ENCODE data around the gene APOLD1. TPM values are rescaled to one million over a fixed set of nuclear protein-coding genes. Genes with fewer than 3 reads are reported as not detected.

APOLD1 gene
- polyA plus RNA-seq, 1 experiment: 7.2 TPM

- no peak overlapping the region for H3K4me3 ChIP-seq (ENCODE audit: low read depth, low read length)
- no peaks in the 10 kb centered on the region for H3K36me3 ChIP-seq (ENCODE audit: control insufficient read depth, insufficient read depth, low read length)
- no peak for TF ChIP-seq CTCF (IDR thresholded peaks at IDR 0.05; ENCODE audit: insufficient read depth, low read depth, low read length)
- DNase-seq (ENCODE audit: low read depth): no peak
- no peaks in the 10 kb centered on the region for H3K27me3 ChIP-seq (ENCODE audit: control insufficient read depth, insufficient read depth, low read length)
- ChIA-PET POLR2A (no interaction called here), CTCF (interaction anchor here (2.5 kb wide), 1 partner anchor 12 kb away, joined by 9 read pairs; no protein-coding TSS in a partner anchor)
Measured at GRCh38 chr12:12776261-12776660, 9.2 kb upstream of the APOLD1 start.

GRCh38 chr12:12777092-12777491, 8.4 kb upstream of the APOLD1 start:
- H3K4me3 ChIP-seq (ENCODE audit: low read depth, low read length): no peak overlapping the region
- ChIA-PET POLR2A (no interaction called here), CTCF (interaction anchor here (2.5 kb wide), 1 partner anchor 11 kb away, joined by 9 read pairs; no protein-coding TSS in a partner anchor)
- TF ChIP-seq CTCF (IDR thresholded peaks at IDR 0.05; ENCODE audit: insufficient read depth, low read depth, low read length): no peak
- H3K27me3 ChIP-seq (ENCODE audit: control insufficient read depth, insufficient read depth, low read length): no peaks in the 10 kb centered on the region
- DNase-seq (ENCODE audit: low read depth): no peak
- no peaks in the 10 kb centered on the region for H3K36me3 ChIP-seq (ENCODE audit: control insufficient read depth, insufficient read depth, low read length)

GRCh38 chr12:12779007-12779406, 6.5 kb upstream of the APOLD1 start:
- H3K36me3 ChIP-seq (ENCODE audit: control insufficient read depth, insufficient read depth, low read length): no peaks in the 10 kb centered on the region
- ChIA-PET CTCF (interaction anchor here (0.6 to 1.5 kb wide), 4 partner anchors 9 to 135 kb away, joined by 3 to 7 read pairs (median 4); no protein-coding TSS in a partner anchor), POLR2A (no interaction called here)
- H3K4me3 ChIP-seq (ENCODE audit: low read depth, low read length): no peak overlapping the region
- TF ChIP-seq CTCF (IDR thresholded peaks at IDR 0.05; ENCODE audit: insufficient read depth, low read depth, low read length): no peak
- no peaks in the 10 kb centered on the region for H3K27me3 ChIP-seq (ENCODE audit: control insufficient read depth, insufficient read depth, low read length)
- DNase-seq (ENCODE audit: low read depth): no peak

- no peak for TF ChIP-seq CTCF (IDR thresholded peaks at IDR 0.05; ENCODE audit: insufficient read depth, low read depth, low read length)
- CTCF ChIA-PET: interaction anchor here (0.6 to 1.5 kb wide), 4 partner anchors 9 to 134 kb away, joined by 3 to 7 read pairs (median 4); no protein-coding TSS in a partner anchor
- no peaks in the 10 kb centered on the region for H3K27me3 ChIP-seq (ENCODE audit: control insufficient read depth, insufficient read depth, low read length)
- no peak for DNase-seq (ENCODE audit: low read depth)
- POLR2A ChIA-PET: no interaction called here
- H3K36me3 ChIP-seq (ENCODE audit: control insufficient read depth, insufficient read depth, low read length): no peaks in the 10 kb centered on the region
- no peak overlapping the region for H3K4me3 ChIP-seq (ENCODE audit: low read depth, low read length)
Measured at GRCh38 chr12:12779529-12779928, 5.9 kb upstream of the APOLD1 start.

- ChIA-PET POLR2A (no interaction called here), CTCF (no interaction called here)
- Histone ChIP-seq H3K27me3 (ENCODE audit: control insufficient read depth, insufficient read depth, low read length) (no peaks in the 10 kb centered on the region), H3K36me3 (ENCODE audit: control insufficient read depth, insufficient read depth, low read length) (no peaks in the 10 kb centered on the region), H3K4me3 (ENCODE audit: low read depth, low read length) (no peak overlapping the region)
- no peak for TF ChIP-seq CTCF (IDR thresholded peaks at IDR 0.05; ENCODE audit: insufficient read depth, low read depth, low read length)
- no peak for DNase-seq (ENCODE audit: low read depth)
Measured at GRCh38 chr12:12784116-12784515, 1.3 kb upstream of the APOLD1 start.

Measured in BJ (cell line).